Panc1 (cell line): ENCODE results near the gene CFHR3. TPM values are rescaled to one million over a fixed set of nuclear protein-coding genes. Genes with fewer than 3 reads are reported as not detected.

Experiments used
- ATAC-seq: fragments of 200-7000 bp; cut with Tn5 transposase; 2 replicates; pipeline ENCODE4 v1.9.1; 2020; ENCODE audit warnings: mild to moderate bottlenecking, moderate library complexity
- BruUV-seq: library from RNA; stranded (reverse); fragments of 400-500 nt; replicated peaks from 2 replicates; lab custom pipeline; 2021; lab: Mats Ljungman, UMichigan
- CTCF ChIA-PET: fragments of 300-600 bp; sonication (Branson Sonifier 250); formaldehyde crosslinking; loops from one replicate; lab custom pipeline; 2022; ENCODE audit warnings: antibody characterized with exemption; lab: Charles Lee
- POLR2A ChIA-PET: fragments of 300-600 bp; sonication (Branson Sonifier 250); formaldehyde crosslinking; loops from one replicate; lab custom pipeline; 2022; ENCODE audit warnings: antibody characterized with exemption; lab: Charles Lee
- DNase-seq: peaks from one replicate; pipeline ENCODE4 v3.0.0-alpha.2; 2010; ENCODE audit warnings: low read depth, low spot score
- H3K27ac ChIP-seq: 2 replicates; pipeline ENCODE4 v1.5.1; 2011; ENCODE audit warnings: mild to moderate bottlenecking, low read length, inconsistent platforms
- H3K27me3 ChIP-seq: fragments of 200-500 bp; sonication (Bioruptor generic); 2 replicates; pipeline ENCODE4 v1.6.0; 2014; ENCODE audit warnings: low read length, inconsistent platforms; ENCODE audit not compliant: control insufficient read depth, insufficient read depth
- H3K36me3 ChIP-seq: fragments of 200-500 bp; sonication (Bioruptor generic); 2 replicates; pipeline ENCODE4 v1.5.1; 2014; ENCODE audit warnings: inconsistent platforms, mild to moderate bottlenecking, low read length, moderate library complexity; ENCODE audit not compliant: control insufficient read depth, insufficient read depth
- H3K4me1 ChIP-seq: 2 replicates; pipeline ENCODE4 v1.5.1; 2011; ENCODE audit warnings: inconsistent platforms, mild to moderate bottlenecking, low read length, moderate library complexity; ENCODE audit not compliant: control insufficient read depth, insufficient read depth
- H3K4me3 ChIP-seq, 2 experiments: 2 replicates each; pipeline ENCODE4 v1.5.1; 2011 to 2012; ENCODE audit warnings: low read depth in 2 of 2, low read length in 2 of 2, mild to moderate bottlenecking in 2 of 2, inconsistent platforms in 1 of 2, moderate library complexity in 1 of 2
- H3K9me3 ChIP-seq: fragments of 200-500 bp; sonication (Bioruptor generic); 2 replicates; pipeline ENCODE4 v1.5.1; 2014; ENCODE audit warnings: low read depth, mild to moderate bottlenecking, inconsistent platforms, low read length, moderate library complexity; ENCODE audit not compliant: control insufficient read depth, insufficient read depth
- POLR2AphosphoS5 ChIP-seq: IDR thresholded peaks from 2 replicates; pipeline ENCODE4 v1.6.1; 2012; ENCODE audit warnings: mild to moderate bottlenecking, low read depth, low read length, moderate library complexity
- SIN3A ChIP-seq: IDR thresholded peaks from 2 replicates; pipeline ENCODE4 v1.6.1; 2012; ENCODE audit warnings: low read depth, mild to moderate bottlenecking, low read length, moderate library complexity, borderline replicate concordance; ENCODE audit not compliant: insufficient read depth
- TCF7L2 ChIP-seq: IDR thresholded peaks from 2 replicates; pipeline ENCODE4 v1.6.1; 2011; ENCODE audit warnings: mild to moderate bottlenecking, low read depth, low read length, inconsistent platforms
- in situ Hi-C: cut with HindIII; loops from 2 replicates; pipeline ENCODE4 v1.10.0; 2016; ENCODE audit warnings: low sequenced_read_pairs, low pct_unique_long_range_greater_than_20kb
- intact Hi-C: fragments of 100-400 bp; cut with micrococcal nuclease; formaldehyde crosslinking; loops from one replicate; pipeline ENCODE4 v1.10.0; 2022; ENCODE audit not compliant: unreplicated experiment
- total RNA-seq: library from RNA; stranded (reverse); gene quantifications from one replicate; pipeline ENCODE4 v1.2.1, GENCODE V29; 2021; ENCODE audit not compliant: unreplicated experiment
- TF ChIP-seq, protein P1 (sequence below), 2 experiments: IDR thresholded peaks; 2 replicates each; pipeline ENCODE4 v1.6.1; 2011 to 2012; ENCODE audit warnings: low read depth in 2 of 2, control low read depth in 1 of 2, low read length in 1 of 2, mild to moderate bottlenecking in 1 of 2, moderate library complexity in 1 of 2; ENCODE audit not compliant: insufficient read depth in 1 of 2
- TF ChIP-seq, protein P2 (sequence below): fragments of 450-650 bp; IDR thresholded peaks from 2 replicates; pipeline ENCODE4 v1.5.1; 2017; ENCODE audit warnings: mild to moderate bottlenecking

CFHR3 gene
- total RNA-seq, 1 experiment from 2014 or later = not detected

DNA sequence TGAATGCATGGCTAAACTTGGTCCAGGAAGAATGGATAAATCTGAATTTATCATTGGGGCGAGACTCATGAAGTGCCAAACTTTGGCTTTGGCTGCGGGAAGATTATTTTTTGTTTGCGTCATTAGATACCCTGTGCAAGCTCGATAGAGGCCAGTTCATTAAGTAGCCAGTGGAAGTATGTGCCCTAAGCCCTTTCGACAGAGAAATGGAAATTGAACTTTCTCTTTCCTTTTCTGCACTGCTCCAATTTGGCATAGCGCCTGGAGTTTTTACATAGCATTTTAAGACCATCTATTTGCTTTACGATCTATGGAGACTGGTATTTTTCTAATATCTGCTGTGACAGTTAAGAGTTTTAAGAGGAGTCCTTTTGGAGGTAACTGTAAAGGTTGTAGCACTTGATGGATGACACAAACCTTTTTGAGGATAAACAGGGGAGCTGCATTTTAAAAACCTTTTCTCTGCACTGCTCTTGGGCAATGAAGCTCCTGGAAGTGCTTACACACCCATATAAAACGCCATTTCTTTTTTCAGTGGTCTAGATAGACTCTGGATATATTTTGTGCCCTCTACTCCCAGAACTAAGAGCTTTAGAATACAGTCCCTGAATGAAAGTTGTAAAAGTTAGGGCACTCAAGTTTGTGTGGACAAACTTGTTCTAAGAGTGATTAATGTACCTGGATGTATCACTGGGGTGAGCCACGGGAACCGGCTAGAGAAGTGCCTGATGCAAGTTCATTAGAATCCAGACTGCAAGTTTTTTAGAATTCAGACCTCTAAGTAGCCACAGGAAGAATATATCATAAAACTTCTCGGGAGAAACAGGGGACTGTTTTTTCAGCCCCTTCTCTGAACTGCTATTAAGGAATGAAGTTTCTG lies 41.3 kb upstream of the CFHR3 start:
- Histone ChIP-seq H3K27ac (no peak overlapping the region), H3K36me3 (no peaks in the 10 kb centered on the region), H3K9me3 (peaks cover 2% of the 10 kb centered on the region; the same call in 1 of the 2 replicates), H3K4me3 (no peak overlapping the region), H3K4me1 (no peaks in the 10 kb centered on the region), H3K27me3 (no peaks in the 10 kb centered on the region)
- no TSS peak for BruUV-seq
- DNase-seq (no peak), ATAC-seq (no peak)
- in situ Hi-C loops = no loop called here
- intact Hi-C loops = no loop called here
- ChIA-PET CTCF (no interaction called here), POLR2A (interaction anchor here (0.5 kb wide), 1 partner anchor 270 kb away, joined by 3 read pairs; no protein-coding TSS in a partner anchor)
- TF ChIP-seq, protein P1, sequence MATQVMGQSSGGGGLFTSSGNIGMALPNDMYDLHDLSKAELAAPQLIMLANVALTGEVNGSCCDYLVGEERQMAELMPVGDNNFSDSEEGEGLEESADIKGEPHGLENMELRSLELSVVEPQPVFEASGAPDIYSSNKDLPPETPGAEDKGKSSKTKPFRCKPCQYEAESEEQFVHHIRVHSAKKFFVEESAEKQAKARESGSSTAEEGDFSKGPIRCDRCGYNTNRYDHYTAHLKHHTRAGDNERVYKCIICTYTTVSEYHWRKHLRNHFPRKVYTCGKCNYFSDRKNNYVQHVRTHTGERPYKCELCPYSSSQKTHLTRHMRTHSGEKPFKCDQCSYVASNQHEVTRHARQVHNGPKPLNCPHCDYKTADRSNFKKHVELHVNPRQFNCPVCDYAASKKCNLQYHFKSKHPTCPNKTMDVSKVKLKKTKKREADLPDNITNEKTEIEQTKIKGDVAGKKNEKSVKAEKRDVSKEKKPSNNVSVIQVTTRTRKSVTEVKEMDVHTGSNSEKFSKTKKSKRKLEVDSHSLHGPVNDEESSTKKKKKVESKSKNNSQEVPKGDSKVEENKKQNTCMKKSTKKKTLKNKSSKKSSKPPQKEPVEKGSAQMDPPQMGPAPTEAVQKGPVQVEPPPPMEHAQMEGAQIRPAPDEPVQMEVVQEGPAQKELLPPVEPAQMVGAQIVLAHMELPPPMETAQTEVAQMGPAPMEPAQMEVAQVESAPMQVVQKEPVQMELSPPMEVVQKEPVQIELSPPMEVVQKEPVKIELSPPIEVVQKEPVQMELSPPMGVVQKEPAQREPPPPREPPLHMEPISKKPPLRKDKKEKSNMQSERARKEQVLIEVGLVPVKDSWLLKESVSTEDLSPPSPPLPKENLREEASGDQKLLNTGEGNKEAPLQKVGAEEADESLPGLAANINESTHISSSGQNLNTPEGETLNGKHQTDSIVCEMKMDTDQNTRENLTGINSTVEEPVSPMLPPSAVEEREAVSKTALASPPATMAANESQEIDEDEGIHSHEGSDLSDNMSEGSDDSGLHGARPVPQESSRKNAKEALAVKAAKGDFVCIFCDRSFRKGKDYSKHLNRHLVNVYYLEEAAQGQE (IDR thresholded peaks at IDR 0.05; ENCODE audit: insufficient read depth in 1 of 2, low read depth in 2 of 2, low read length in 1 of 2) = no peak
- TF ChIP-seq, protein P2, sequence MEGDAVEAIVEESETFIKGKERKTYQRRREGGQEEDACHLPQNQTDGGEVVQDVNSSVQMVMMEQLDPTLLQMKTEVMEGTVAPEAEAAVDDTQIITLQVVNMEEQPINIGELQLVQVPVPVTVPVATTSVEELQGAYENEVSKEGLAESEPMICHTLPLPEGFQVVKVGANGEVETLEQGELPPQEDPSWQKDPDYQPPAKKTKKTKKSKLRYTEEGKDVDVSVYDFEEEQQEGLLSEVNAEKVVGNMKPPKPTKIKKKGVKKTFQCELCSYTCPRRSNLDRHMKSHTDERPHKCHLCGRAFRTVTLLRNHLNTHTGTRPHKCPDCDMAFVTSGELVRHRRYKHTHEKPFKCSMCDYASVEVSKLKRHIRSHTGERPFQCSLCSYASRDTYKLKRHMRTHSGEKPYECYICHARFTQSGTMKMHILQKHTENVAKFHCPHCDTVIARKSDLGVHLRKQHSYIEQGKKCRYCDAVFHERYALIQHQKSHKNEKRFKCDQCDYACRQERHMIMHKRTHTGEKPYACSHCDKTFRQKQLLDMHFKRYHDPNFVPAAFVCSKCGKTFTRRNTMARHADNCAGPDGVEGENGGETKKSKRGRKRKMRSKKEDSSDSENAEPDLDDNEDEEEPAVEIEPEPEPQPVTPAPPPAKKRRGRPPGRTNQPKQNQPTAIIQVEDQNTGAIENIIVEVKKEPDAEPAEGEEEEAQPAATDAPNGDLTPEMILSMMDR = no peak
- TF ChIP-seq SIN3A (no peak), POLR2AphosphoS5 (no peak), TCF7L2 (no peak)

- Histone ChIP-seq H3K9me3 (peaks cover 2% of the 10 kb centered on the region; the same call in 1 of the 2 replicates), H3K4me1 (no peaks in the 10 kb centered on the region), H3K27me3 (no peaks in the 10 kb centered on the region), H3K4me3 (no peak overlapping the region), H3K36me3 (no peaks in the 10 kb centered on the region), H3K27ac (no peak overlapping the region)
- in situ Hi-C loops (no loop called here), intact Hi-C loops (no loop called here)
- CTCF ChIA-PET = no interaction called here
- DNase-seq (no peak), ATAC-seq (no peak)
- BruUV-seq = no TSS peak
- TF ChIP-seq TCF7L2 = no peak
- TF ChIP-seq, protein P2 = no peak
- TF ChIP-seq POLR2AphosphoS5 = no peak
- TF ChIP-seq, protein P1 (IDR thresholded peaks at IDR 0.05; ENCODE audit: insufficient read depth in 1 of 2, low read depth in 2 of 2, low read length in 1 of 2) = no peak
- no peak for TF ChIP-seq SIN3A
- POLR2A ChIA-PET = interaction anchor here (0.5 kb wide), 1 partner anchor 270 kb away, joined by 3 read pairs; no protein-coding TSS in a partner anchor
These were observed 40.6 kb upstream of the CFHR3 start for GRCh38 chr1:196734006-196734405.
